Dedifferentiated amniotic fluid mesenchymal stem cell (primary cell): ENCODE results near the gene PAGR1.
A peak's percentile ranks its signal among the peaks of the same experiment; 100 is the strongest.
"Not testable (repeated sequence)": the region's sequence is repeated elsewhere in the genome, so short reads cannot be mapped to it uniquely, and the experiment has no call there.

Source experiments
- DNase-seq: peaks from one replicate; pipeline ENCODE4 v3.0.0-alpha.2; 2016; ENCODE audit errors: extremely low spot score

PAGR1 gene

GRCh38 chr16:29812754-29813643 lies 3.0 kb upstream of the PAGR1 start:
- no peak for DNase-seq

DNA sequence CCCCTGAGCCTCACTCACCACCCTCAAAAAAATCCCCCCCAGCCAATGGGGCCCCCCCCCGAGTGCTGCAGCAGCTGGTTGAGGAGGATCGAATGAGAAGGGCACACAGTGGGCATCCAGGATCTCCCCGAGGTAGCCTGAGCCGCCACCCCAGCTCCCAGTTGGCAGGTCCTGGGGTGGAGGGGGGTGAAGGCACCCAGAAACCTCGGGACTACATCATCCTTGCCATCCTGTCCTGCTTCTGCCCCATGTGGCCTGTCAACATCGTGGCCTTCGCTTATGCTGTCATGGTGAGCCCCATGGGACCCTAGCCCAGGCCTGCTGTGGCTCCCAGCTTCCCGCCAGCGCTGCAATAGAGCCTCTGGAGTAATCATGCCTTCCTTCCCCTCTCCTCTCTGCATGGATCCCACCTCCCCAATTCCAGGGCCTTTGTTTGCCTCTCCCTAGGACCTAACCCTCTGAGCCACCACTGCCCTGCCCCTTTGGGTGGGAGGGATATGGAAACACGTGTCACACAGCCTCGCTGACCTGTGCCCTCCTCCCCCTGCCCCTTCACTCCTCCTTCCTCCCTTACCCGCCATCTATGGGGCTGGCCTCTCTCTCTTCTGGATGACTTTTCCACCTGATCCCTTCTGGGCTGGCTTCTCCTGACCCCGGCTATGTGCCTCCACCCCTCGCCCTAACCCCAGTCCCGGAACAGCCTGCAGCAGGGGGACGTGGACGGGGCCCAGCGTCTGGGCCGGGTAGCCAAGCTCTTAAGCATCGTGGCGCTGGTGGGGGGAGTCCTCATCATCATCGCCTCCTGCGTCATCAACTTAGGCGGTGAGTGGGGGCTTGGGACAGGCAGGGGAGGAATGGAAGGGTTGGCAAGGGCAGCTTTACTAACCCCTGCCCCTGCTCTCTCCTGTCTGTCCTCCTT lies 2.0 kb upstream of the PAGR1 start:
- no peak for DNase-seq

GRCh38 chr16:29814592-29814991 lies 1.4 kb upstream of the PAGR1 start:
- no peak for DNase-seq

GRCh38 chr16:29815032-29815721 lies 775 bp upstream of the PAGR1 start:
- DNase-seq = no peak

GRCh38 chr16:29816694-29817441 lies 916 bp downstream of the PAGR1 start:
- peak; percentile 49 for DNase-seq

DNA sequence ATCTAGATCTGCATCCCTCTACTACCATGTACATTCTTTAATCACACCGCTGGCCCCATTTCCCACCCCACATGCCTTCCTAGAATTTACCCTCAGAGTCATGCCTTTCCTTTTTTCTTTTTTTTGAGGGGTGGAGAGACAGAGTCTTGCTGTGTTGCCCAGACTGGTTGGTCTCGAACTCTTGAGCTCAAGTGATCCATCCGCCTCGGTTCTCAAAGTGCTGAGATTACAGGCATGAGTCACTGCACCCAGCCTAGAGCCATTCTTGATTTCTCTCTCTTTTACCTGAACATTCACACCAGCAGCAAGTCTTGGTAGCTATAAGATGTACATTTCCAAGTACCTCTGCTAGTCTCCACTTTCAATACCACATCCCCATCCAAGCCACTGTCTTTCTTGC lies 2.1 kb downstream of the PAGR1 start:
- DNase-seq = no peak

- no peak for DNase-seq
Measured at GRCh38 chr16:29819506-29819905, 3.6 kb downstream of the PAGR1 start.

GRCh38 chr16:29820271-29820701 lies 4.3 kb downstream of the PAGR1 start, which contains the start of gene MVP:
Gene MVP, plus strand, starts transcription at chr16:29820462. Its CDS starts 10,088 bp downstream, at chr16:29830550.
- DNase-seq = peak; percentile 55

DNA sequence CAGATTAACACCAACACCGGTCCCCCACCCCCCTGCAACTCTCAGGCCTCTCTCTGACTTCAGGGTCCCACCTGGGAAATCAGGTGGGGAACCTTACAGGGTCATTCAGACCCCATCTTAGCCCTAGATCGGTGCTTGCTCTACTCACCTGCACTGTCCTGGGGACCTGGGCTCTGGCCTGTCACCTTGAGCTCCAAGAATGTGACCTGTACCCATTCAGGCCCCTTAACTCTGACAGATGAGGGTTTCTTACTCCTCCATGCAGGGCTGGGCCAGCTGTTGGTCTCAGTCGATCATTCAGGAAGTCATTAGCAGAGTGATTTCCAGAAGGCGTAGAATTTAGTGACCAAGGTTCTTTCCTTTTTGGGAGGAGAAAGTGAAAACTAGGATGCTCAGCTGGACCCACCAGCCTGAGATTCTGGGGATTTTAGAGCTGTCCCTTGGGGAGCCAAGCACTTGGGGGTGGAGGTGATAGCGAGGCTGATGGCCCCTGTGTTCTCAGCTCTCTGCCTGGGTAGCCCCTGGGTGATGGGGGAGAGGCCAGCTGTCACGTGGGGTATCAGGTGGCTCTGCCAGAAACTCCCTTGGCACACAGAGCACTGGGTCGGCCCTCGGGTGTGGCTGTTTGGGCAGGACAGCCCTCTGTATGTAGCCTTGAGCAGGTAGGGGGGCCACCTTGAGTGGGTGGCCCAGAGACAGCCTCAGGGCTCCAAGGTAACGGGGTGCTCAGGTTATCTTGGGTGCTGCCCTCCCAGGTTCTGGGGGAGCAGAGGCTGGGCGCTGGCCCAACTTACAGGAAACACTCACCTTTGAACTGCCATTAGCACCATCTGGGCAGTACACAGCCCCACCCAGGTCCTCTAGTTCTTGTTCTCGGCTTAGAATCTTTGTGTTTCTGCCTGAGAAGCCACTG lies 5.0 kb downstream of the PAGR1 start:
- DNase-seq = no peak

GRCh38 chr16:29821643-29822115 lies 5.7 kb downstream of the PAGR1 start:
- peak; percentile 66 for DNase-seq

- DNase-seq = peak; percentile 36
Measured at GRCh38 chr16:29824589-29825144, 8.7 kb downstream of the PAGR1 start.

- no peak for DNase-seq
Measured at GRCh38 chr16:29825145-29826044, 9.4 kb downstream of the PAGR1 start.

GRCh38 chr16:29826342-29826695 lies 10.4 kb downstream of the PAGR1 start:
- DNase-seq = no peak

GRCh38 chr16:29830774-29831173 lies 14.8 kb downstream of the PAGR1 start:
- no peak for DNase-seq

GRCh38 chr16:29831490-29831889 lies 15.5 kb downstream of the PAGR1 start:
- no peak for DNase-seq

DNA sequence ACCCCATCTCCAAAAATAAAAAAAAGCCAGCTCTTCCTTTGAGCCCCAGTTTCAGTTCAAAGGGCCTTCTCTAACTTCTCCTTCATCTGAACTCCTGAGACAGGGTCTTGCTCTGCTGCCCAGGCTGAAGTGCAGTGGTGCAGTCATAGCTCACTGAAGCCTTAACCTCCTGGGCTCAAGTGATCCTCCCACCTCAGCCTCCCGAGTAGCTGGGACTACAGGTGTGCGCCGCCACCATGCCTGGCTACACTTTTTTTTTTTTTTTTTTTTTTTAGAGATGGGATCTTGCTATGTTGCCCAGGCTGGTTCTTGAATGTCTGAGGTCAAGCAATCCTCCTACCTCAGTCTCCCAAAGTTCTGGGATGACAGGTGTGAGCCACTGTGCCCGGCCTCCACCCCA lies 17.3 kb downstream of the PAGR1 start:
- not testable (repeated sequence) for DNase-seq

DNA sequence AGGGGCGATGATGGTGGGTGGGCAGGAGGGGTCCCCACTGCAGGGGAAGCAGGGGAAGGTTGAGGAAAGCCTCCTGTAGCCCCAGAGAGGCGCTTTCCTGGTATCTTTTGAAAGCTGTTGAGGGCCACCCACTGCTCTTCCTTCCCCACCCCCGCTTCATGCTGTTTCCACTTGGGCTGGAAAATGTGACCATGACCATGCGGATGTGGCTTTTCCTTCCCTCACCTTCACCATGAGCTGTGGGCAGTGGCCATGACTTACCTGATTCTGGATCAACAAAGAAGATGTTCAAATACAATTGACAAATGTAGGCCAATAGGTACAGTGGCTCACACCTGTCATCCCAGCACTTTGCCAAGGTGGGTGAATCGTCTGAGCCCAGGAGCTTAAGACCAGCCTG lies 18.1 kb downstream of the PAGR1 start:
- DNase-seq = no peak

GRCh38 chr16:29835926-29836325 lies 20.0 kb downstream of the PAGR1 start:
- DNase-seq = no peak

- no peak for DNase-seq
Measured at GRCh38 chr16:29836623-29837022, 20.7 kb downstream of the PAGR1 start.
